Activated T-helper 1 cell treated with anti-CD3 and anti-CD28 coated beads, Interleukin-12 subunit alpha, Interleukin-12 subunit beta, Interleukin-2, Interleukin-4 antibody, amounts not matched to agents 30 ng/mL and 10 ng/mL and 1 ng/mL, durations not matched to agents 14 hours and 24 hours and 36 hours (primary cell): ENCODE measurements around the gene CNKSR3. TPM values are rescaled to one million over a fixed set of nuclear protein-coding genes. Genes with fewer than 3 reads are reported as not detected.

Experiments used
- DNase-seq: peaks from one replicate; pipeline ENCODE4 v3.0.0; 2021; ENCODE audit warnings: low spot score
- H3K27ac Mint-ChIP-seq: one replicate; pipeline ENCODE4 v1.8.0; 2021; ENCODE audit warnings: mild to moderate bottlenecking, mixed read lengths
- H3K27me3 Mint-ChIP-seq: one replicate; pipeline ENCODE4 v1.8.0; 2022; ENCODE audit warnings: mild to moderate bottlenecking, moderate library complexity, mixed read lengths; ENCODE audit not compliant: insufficient read depth
- H3K36me3 Mint-ChIP-seq: one replicate; pipeline ENCODE4 v1.8.0; 2021; ENCODE audit warnings: low read depth, mixed read lengths
- H3K4me1 Mint-ChIP-seq: one replicate; pipeline ENCODE4 v1.8.0; 2021; ENCODE audit warnings: low read depth, mixed read lengths
- H3K4me3 Mint-ChIP-seq: one replicate; pipeline ENCODE4 v1.8.0; 2021; ENCODE audit warnings: mild to moderate bottlenecking, moderate library complexity, mixed read lengths
- H3K9me3 Mint-ChIP-seq: one replicate; pipeline ENCODE4 v1.8.0; 2021; ENCODE audit warnings: mixed read lengths
- intact Hi-C: fragments of 100-400 bp; cut with micrococcal nuclease; formaldehyde crosslinking; loops from one replicate; pipeline ENCODE4 v1.15.1; 2024
- total RNA-seq: library from RNA; stranded (reverse); gene quantifications from 2 replicates; pipeline ENCODE4 v1.2.3, GENCODE V29; 2022

CNKSR3 gene
- total RNA-seq, 1 donor from 2014 or later = not detected

GRCh38 chr6:154445417-154445816, 65.1 kb downstream of the CNKSR3 start:
- Mint-ChIP-seq H3K4me1 (no peaks in the 10 kb centered on the region), H3K9me3 (no peaks in the 10 kb centered on the region), H3K27me3 (no peaks in the 10 kb centered on the region), H3K27ac (no peak overlapping the region), H3K4me3 (no peak overlapping the region), H3K36me3 (no peaks in the 10 kb centered on the region)
- intact Hi-C loops = no loop called here
- DNase-seq = no peak

GRCh38 chr6:154441995-154442310, 68.5 kb downstream of the CNKSR3 start:
- Mint-ChIP-seq H3K9me3 (no peaks in the 10 kb centered on the region), H3K4me3 (no peak overlapping the region), H3K36me3 (no peaks in the 10 kb centered on the region), H3K27ac (no peak overlapping the region), H3K27me3 (no peaks in the 10 kb centered on the region), H3K4me1 (no peaks in the 10 kb centered on the region)
- no peak for DNase-seq
- intact Hi-C loops = no loop called here

GRCh38 chr6:154440422-154441043, 70.0 kb downstream of the CNKSR3 start:
- intact Hi-C loops = no loop called here
- DNase-seq = no peak
- H3K4me3 Mint-ChIP-seq = no peak overlapping the region
- no peaks in the 10 kb centered on the region for H3K9me3 Mint-ChIP-seq
- H3K36me3 Mint-ChIP-seq = no peaks in the 10 kb centered on the region
- no peaks in the 10 kb centered on the region for H3K27me3 Mint-ChIP-seq
- H3K4me1 Mint-ChIP-seq = no peaks in the 10 kb centered on the region
- H3K27ac Mint-ChIP-seq = no peak overlapping the region

GRCh38 chr6:154440022-154440421, 70.5 kb downstream of the CNKSR3 start:
- intact Hi-C loops = no loop called here
- no peaks in the 10 kb centered on the region for H3K9me3 Mint-ChIP-seq
- no peak for DNase-seq
- H3K36me3 Mint-ChIP-seq = no peaks in the 10 kb centered on the region
- H3K27me3 Mint-ChIP-seq = no peaks in the 10 kb centered on the region
- no peak overlapping the region for H3K27ac Mint-ChIP-seq
- no peaks in the 10 kb centered on the region for H3K4me1 Mint-ChIP-seq
- no peak overlapping the region for H3K4me3 Mint-ChIP-seq

- no peaks in the 10 kb centered on the region for H3K27me3 Mint-ChIP-seq
- no peaks in the 10 kb centered on the region for H3K36me3 Mint-ChIP-seq
- intact Hi-C loops = no loop called here
- no peaks in the 10 kb centered on the region for H3K4me1 Mint-ChIP-seq
- no peak overlapping the region for H3K27ac Mint-ChIP-seq
- no peak for DNase-seq
- H3K4me3 Mint-ChIP-seq = no peak overlapping the region
- H3K9me3 Mint-ChIP-seq = no peaks in the 10 kb centered on the region
Measured at GRCh38 chr6:154438882-154439415, 71.5 kb downstream of the CNKSR3 start.

GRCh38 chr6:154435400-154435945, 75.0 kb downstream of the CNKSR3 start:
- intact Hi-C loops = no loop called here
- Mint-ChIP-seq H3K27me3 (peaks cover 3% of the 10 kb centered on the region), H3K9me3 (peaks cover 4% of the 10 kb centered on the region), H3K4me3 (no peak overlapping the region), H3K4me1 (no peaks in the 10 kb centered on the region), H3K36me3 (no peaks in the 10 kb centered on the region), H3K27ac (no peak overlapping the region)
- no peak for DNase-seq

- intact Hi-C loops = no loop called here
- H3K4me1 Mint-ChIP-seq = no peaks in the 10 kb centered on the region
- peaks cover 4% of the 10 kb centered on the region for H3K9me3 Mint-ChIP-seq
- DNase-seq = no peak
- H3K27ac Mint-ChIP-seq = no peak overlapping the region
- H3K27me3 Mint-ChIP-seq = peaks cover 3% of the 10 kb centered on the region
- no peak overlapping the region for H3K4me3 Mint-ChIP-seq
- H3K36me3 Mint-ChIP-seq = no peaks in the 10 kb centered on the region
Measured at GRCh38 chr6:154434662-154435061, 75.8 kb downstream of the CNKSR3 start.

- H3K27ac Mint-ChIP-seq = no peak overlapping the region
- intact Hi-C loops = no loop called here
- peaks cover 4% of the 10 kb centered on the region for H3K9me3 Mint-ChIP-seq
- peaks cover 3% of the 10 kb centered on the region for H3K27me3 Mint-ChIP-seq
- H3K4me3 Mint-ChIP-seq = no peak overlapping the region
- no peak for DNase-seq
- no peaks in the 10 kb centered on the region for H3K36me3 Mint-ChIP-seq
- H3K4me1 Mint-ChIP-seq = no peaks in the 10 kb centered on the region
Measured at GRCh38 chr6:154433477-154434241, 76.8 kb downstream of the CNKSR3 start.

GRCh38 chr6:154432533-154433476, 77.7 kb downstream of the CNKSR3 start:
- DNase-seq = no peak
- Mint-ChIP-seq H3K36me3 (no peaks in the 10 kb centered on the region), H3K27ac (no peak overlapping the region), H3K4me1 (no peaks in the 10 kb centered on the region), H3K27me3 (peaks cover 3% of the 10 kb centered on the region), H3K4me3 (no peak overlapping the region), H3K9me3 (peaks cover 4% of the 10 kb centered on the region)
- intact Hi-C loops = no loop called here

GRCh38 chr6:154430481-154430919, 80.0 kb downstream of the CNKSR3 start:
- Mint-ChIP-seq H3K4me3 (no peak overlapping the region), H3K9me3 (peaks cover 4% of the 10 kb centered on the region), H3K4me1 (no peaks in the 10 kb centered on the region), H3K27ac (no peak overlapping the region), H3K36me3 (no peaks in the 10 kb centered on the region), H3K27me3 (peaks cover 3% of the 10 kb centered on the region)
- intact Hi-C loops = no loop called here
- no peak for DNase-seq

GRCh38 chr6:154429711-154430110, 80.8 kb downstream of the CNKSR3 start:
- peaks cover 4% of the 10 kb centered on the region for H3K9me3 Mint-ChIP-seq
- no peaks in the 10 kb centered on the region for H3K4me1 Mint-ChIP-seq
- H3K27ac Mint-ChIP-seq = no peak overlapping the region
- H3K4me3 Mint-ChIP-seq = no peak overlapping the region
- peaks cover 3% of the 10 kb centered on the region for H3K27me3 Mint-ChIP-seq
- intact Hi-C loops = no loop called here
- no peak for DNase-seq
- H3K36me3 Mint-ChIP-seq = no peaks in the 10 kb centered on the region

- no peak overlapping the region for H3K4me3 Mint-ChIP-seq
- peaks cover 4% of the 10 kb centered on the region for H3K9me3 Mint-ChIP-seq
- intact Hi-C loops = no loop called here
- no peak for DNase-seq
- H3K27ac Mint-ChIP-seq = no peak overlapping the region
- H3K27me3 Mint-ChIP-seq = peaks cover 3% of the 10 kb centered on the region
- H3K4me1 Mint-ChIP-seq = no peaks in the 10 kb centered on the region
- H3K36me3 Mint-ChIP-seq = no peaks in the 10 kb centered on the region
Measured at GRCh38 chr6:154428897-154429296, 81.6 kb downstream of the CNKSR3 start.
